WTC11 (cell line): ENCODE data around the gene SLC25A23. TPM values are rescaled to one million over a fixed set of nuclear protein-coding genes. Genes with fewer than 3 reads are reported as not detected.

ENCODE experiments used
- ATAC-seq: fragments of 200-7000 bp; cut with Tn5 transposase; 2 replicates; pipeline ENCODE4 v1.10.0; 2021; ENCODE audit warnings: mild to moderate bottlenecking, moderate library complexity
- CTCF ChIA-PET: fragments of 300-600 bp; sonication (Branson Sonifier 250); formaldehyde crosslinking; loops from one replicate; lab custom pipeline; 2021; ENCODE audit warnings: antibody characterized with exemption; lab: Charles Lee
- POLR2A ChIA-PET: fragments of 350-600 bp; sonication (Branson Sonifier 250); formaldehyde crosslinking; loops from one replicate; lab custom pipeline; 2021; ENCODE audit warnings: antibody characterized with exemption; lab: Charles Lee
- DNase-seq: peaks from one replicate; pipeline ENCODE4 v3.0.0; 2021; ENCODE audit warnings: low spot score
- H3K27ac Mint-ChIP-seq: 2 replicates; pipeline ENCODE4 v1.8.0; 2021; ENCODE audit warnings: mixed read lengths
- H3K27me3 Mint-ChIP-seq: 2 replicates; pipeline ENCODE4 v1.8.0; 2021; ENCODE audit warnings: low read depth, mild to moderate bottlenecking, moderate library complexity, mixed read lengths
- H3K36me3 Mint-ChIP-seq: 2 replicates; pipeline ENCODE4 v1.8.0; 2021; ENCODE audit warnings: mixed read lengths
- H3K4me1 Mint-ChIP-seq: 2 replicates; pipeline ENCODE4 v1.8.0; 2022; ENCODE audit warnings: mixed read lengths
- H3K4me3 Mint-ChIP-seq: 2 replicates; pipeline ENCODE4 v1.8.0; 2021; ENCODE audit warnings: mild to moderate bottlenecking, moderate library complexity, mixed read lengths
- H3K9me3 Mint-ChIP-seq: 2 replicates; pipeline ENCODE4 v1.8.0; 2021; ENCODE audit warnings: mixed read lengths
- ATF1 ChIP-seq: sonication (generic); formaldehyde crosslinking; IDR thresholded peaks from 2 replicates; pipeline ENCODE4 v1.8.1; 2023; ENCODE audit warnings: mild to moderate bottlenecking, moderate library complexity, missing genetic modification reagents
- ATF2 ChIP-seq: sonication (generic); formaldehyde crosslinking; IDR thresholded peaks from 2 replicates; pipeline ENCODE4 v1.8.1; 2022; ENCODE audit warnings: low read depth, missing genetic modification reagents, borderline replicate concordance
- CDX4 ChIP-seq: fragments of 250-450 bp; sonication (Bioruptor Pico); IDR thresholded peaks from 2 replicates; pipeline ENCODE4 v1.9.0; 2021; ENCODE audit warnings: moderate library complexity, mild to moderate bottlenecking, inconsistent platforms, borderline replicate concordance
- CREM ChIP-seq: sonication (generic); formaldehyde crosslinking; IDR thresholded peaks from 2 replicates; pipeline ENCODE4 v1.8.1; 2022; ENCODE audit warnings: mild to moderate bottlenecking, missing genetic modification reagents, moderate library complexity
- E2F1 ChIP-seq: sonication (generic); formaldehyde crosslinking; IDR thresholded peaks from 2 replicates; pipeline ENCODE4 v1.8.0; 2022; ENCODE audit warnings: mild to moderate bottlenecking, missing genetic modification reagents
- FOXK1 ChIP-seq: sonication (generic); formaldehyde crosslinking; IDR thresholded peaks from 2 replicates; pipeline ENCODE4 v1.8.0; 2022; ENCODE audit warnings: mild to moderate bottlenecking, moderate library complexity, missing genetic modification reagents
- GTF2I ChIP-seq: fragments of 250-450 bp; sonication (Bioruptor Pico); conservative IDR thresholded peaks from 2 replicates; pipeline ENCODE4 v1.4.0; 2021; ENCODE audit warnings: mild to moderate bottlenecking
- HMGA2 ChIP-seq: fragments of 250-450 bp; sonication (Bioruptor Pico); IDR thresholded peaks from 2 replicates; pipeline ENCODE4 v1.4.0; 2021; ENCODE audit warnings: mild to moderate bottlenecking, moderate library complexity
- HMGXB4 ChIP-seq: sonication (generic); formaldehyde crosslinking; IDR thresholded peaks from 2 replicates; pipeline ENCODE4 v1.8.1; 2023; ENCODE audit warnings: mild to moderate bottlenecking, moderate library complexity, missing genetic modification reagents
- JAZF1 ChIP-seq: fragments of 250-450 bp; sonication (Bioruptor Pico); IDR thresholded peaks from 2 replicates; pipeline ENCODE4 v1.9.0; 2021; ENCODE audit warnings: moderate library complexity, mild to moderate bottlenecking, inconsistent platforms
- MLX ChIP-seq: sonication (generic); formaldehyde crosslinking; IDR thresholded peaks from 2 replicates; pipeline ENCODE4 v1.8.1; 2023; ENCODE audit warnings: mild to moderate bottlenecking, missing genetic modification reagents, moderate library complexity
- MXD4 ChIP-seq: fragments of 250-450 bp; sonication (Bioruptor Pico); IDR thresholded peaks from 2 replicates; pipeline ENCODE4 v1.8.0; 2021; ENCODE audit warnings: mild to moderate bottlenecking, moderate library complexity, borderline replicate concordance
- PREB ChIP-seq: sonication (generic); formaldehyde crosslinking; IDR thresholded peaks from 2 replicates; pipeline ENCODE4 v1.8.1; 2022; ENCODE audit warnings: mild to moderate bottlenecking, missing genetic modification reagents, moderate library complexity, borderline replicate concordance
- RORB ChIP-seq: fragments of 250-450 bp; sonication (Bioruptor Pico); IDR thresholded peaks from 2 replicates; pipeline ENCODE4 v1.9.0; 2021; ENCODE audit warnings: mild to moderate bottlenecking
- SP1 ChIP-seq: sonication (generic); formaldehyde crosslinking; conservative IDR thresholded peaks from 2 replicates; pipeline ENCODE4 v1.8.1; 2022; ENCODE audit warnings: missing genetic modification reagents
- TEAD1 ChIP-seq: sonication (generic); formaldehyde crosslinking; IDR thresholded peaks from 2 replicates; pipeline ENCODE4 v1.8.0; 2022; ENCODE audit warnings: mild to moderate bottlenecking, missing genetic modification reagents
- TEAD4 ChIP-seq: sonication (generic); formaldehyde crosslinking; IDR thresholded peaks from 2 replicates; pipeline ENCODE4 v1.8.0; 2022; ENCODE audit warnings: mild to moderate bottlenecking, missing genetic modification reagents
- TP53 ChIP-seq: sonication (generic); formaldehyde crosslinking; IDR thresholded peaks from 2 replicates; pipeline ENCODE4 v1.8.1; 2023; ENCODE audit warnings: mild to moderate bottlenecking, missing genetic modification reagents
- ZBTB21 ChIP-seq: sonication (generic); formaldehyde crosslinking; IDR thresholded peaks from 2 replicates; pipeline ENCODE4 v1.8.1; 2023; ENCODE audit warnings: mild to moderate bottlenecking, missing genetic modification reagents, borderline replicate concordance
- ZBTB43 ChIP-seq: sonication (generic); formaldehyde crosslinking; IDR thresholded peaks from 2 replicates; pipeline ENCODE4 v1.8.1; 2023; ENCODE audit warnings: mild to moderate bottlenecking, missing genetic modification reagents
- ZMAT4 ChIP-seq: fragments of 250-450 bp; sonication (Bioruptor Pico); IDR thresholded peaks from 2 replicates; pipeline ENCODE4 v1.9.0; 2021; ENCODE audit warnings: mild to moderate bottlenecking
- ZNF232 ChIP-seq: sonication (generic); formaldehyde crosslinking; IDR thresholded peaks from 2 replicates; pipeline ENCODE4 v1.8.0; 2022; ENCODE audit warnings: mild to moderate bottlenecking, missing genetic modification reagents
- ZNF396 ChIP-seq: fragments of 250-450 bp; sonication (Bioruptor Pico); IDR thresholded peaks from 2 replicates; pipeline ENCODE4 v1.8.0; 2021; ENCODE audit warnings: mild to moderate bottlenecking, moderate library complexity, borderline replicate concordance
- ZNF416 ChIP-seq: fragments of 250-450 bp; sonication (Bioruptor Pico); IDR thresholded peaks from 2 replicates; pipeline ENCODE4 v1.9.0; 2021; ENCODE audit warnings: mild to moderate bottlenecking, inconsistent platforms
- ZNF671 ChIP-seq: fragments of 250-450 bp; sonication (Bioruptor Pico); IDR thresholded peaks from 2 replicates; pipeline ENCODE4 v1.8.0; 2021; ENCODE audit warnings: mild to moderate bottlenecking
- total RNA-seq: library from RNA; stranded (reverse); gene quantifications from 3 replicates; pipeline ENCODE4 v1.2.3, GENCODE V29; 2021

The SLC25A23 gene
- total RNA-seq, 1 experiment from 2014 or later = 63.6 TPM

- TF ChIP-seq RORB (CRISPR knock-in tag) (no peak), ZNF396 (no peak), ZBTB43 (no peak), PREB (no peak), ZNF232 (CRISPR knock-in tag) (no peak), MLX (CRISPR knock-in tag) (no peak), ATF1 (CRISPR knock-in tag) (no peak)
Observed at GRCh38 chr19:6490134-6490533, 30.5 kb upstream of the SLC25A23 start (continued).

GRCh38 chr19:6489278-6490061 is 29.9 kb upstream of the SLC25A23 start:
- Mint-ChIP-seq H3K4me1 (no peaks in the 10 kb centered on the region), H3K27ac (no peak overlapping the region), H3K4me3 (no peak overlapping the region)
- DNase-seq = no peak
- POLR2A ChIA-PET = interaction anchor here (0.6 kb wide), 1 partner anchor 91 kb away, joined by 3 read pairs; no protein-coding TSS in a partner anchor
- CTCF ChIA-PET = no interaction called here
- TF ChIP-seq TEAD1 (CRISPR knock-in tag) (no peak), JAZF1 (CRISPR knock-in tag) (no peak), MXD4 (CRISPR knock-in tag) (no peak), ZNF416 (CRISPR knock-in tag) (no peak), GTF2I (CRISPR knock-in tag) (no peak), ZMAT4 (no peak), ZBTB21 (CRISPR knock-in tag) (no peak), HMGXB4 (CRISPR knock-in tag) (no peak), TEAD4 (CRISPR knock-in tag) (no peak), CDX4 (CRISPR knock-in tag) (no peak)
- TF ChIP-seq, all 79 proteins: peak for 0
- no peak for ATAC-seq
- H3K27me3 Mint-ChIP-seq = peaks cover 17% of the 10 kb centered on the region
- H3K9me3 Mint-ChIP-seq = peaks cover 11% of the 10 kb centered on the region
- no peaks in the 10 kb centered on the region for H3K36me3 Mint-ChIP-seq

- H3K4me3 Mint-ChIP-seq = no peak overlapping the region
- no peak for TF ChIP-seq HMGA2 (CRISPR knock-in tag)
- no peak for TF ChIP-seq ZNF396
- no peak for TF ChIP-seq TP53 (CRISPR knock-in tag)
- no peak for TF ChIP-seq E2F1 (CRISPR knock-in tag)
- no peak for TF ChIP-seq CREM (CRISPR knock-in tag)
- TF ChIP-seq ATF2 (CRISPR knock-in tag) = no peak
- no peak for TF ChIP-seq ZNF671 (CRISPR knock-in tag)
- no peak for TF ChIP-seq FOXK1 (CRISPR knock-in tag)
- no peak for TF ChIP-seq SP1 (CRISPR knock-in tag)
Observed at GRCh38 chr19:6484831-6485230, 25.2 kb upstream of the SLC25A23 start.

More at GRCh38 chr19:6484831-6485230, 25.2 kb upstream of the SLC25A23 start:
- CTCF ChIA-PET = no interaction called here
- no peak for DNase-seq
- H3K27ac Mint-ChIP-seq = no peak overlapping the region
- peaks cover 8% of the 10 kb centered on the region for H3K27me3 Mint-ChIP-seq
- POLR2A ChIA-PET = interaction anchor here (0.9 kb wide), 1 partner anchor 8 kb away, joined by 3 read pairs; no protein-coding TSS in a partner anchor
- H3K36me3 Mint-ChIP-seq = no peaks in the 10 kb centered on the region
- no peak for ATAC-seq
- peaks cover 15% of the 10 kb centered on the region for H3K4me1 Mint-ChIP-seq
- no peaks in the 10 kb centered on the region for H3K9me3 Mint-ChIP-seq
